H1 (cell line): ENCODE results near the gene PHC2. TPM values are rescaled to one million over a fixed set of nuclear protein-coding genes. Genes with fewer than 3 reads are reported as not detected.

Experiments used
- CTCF ChIA-PET: fragments of 300-600 bp; sonication (Branson Sonifier 250); formaldehyde crosslinking; loops from one replicate; lab custom pipeline; 2021; ENCODE audit not compliant: partially characterized antibody; lab: Charles Lee
- POLR2A ChIA-PET: fragments of 300-600 bp; sonication (Branson Sonifier 250); formaldehyde crosslinking; loops from one replicate; lab custom pipeline; 2021; ENCODE audit warnings: inconsistent platforms; ENCODE audit not compliant: partially characterized antibody; lab: Charles Lee
- DNase-seq, 2 experiments: peaks; one replicate each; pipeline versions ENCODE4 v3.0.0 to v3.0.0-alpha.2; 2010 to 2022; ENCODE audit warnings: low spot score in 2 of 2, low read depth in 1 of 2, mixed read lengths in 1 of 2
- FAIRE-seq: peaks from 2 replicates; lab custom pipeline; 2011; peaks lifted over from hg19 to GRCh38; lab: Jason Lieb, UNC
- H2AFZ ChIP-seq: 2 replicates; pipeline ENCODE4 v1.8.1; 2012; ENCODE audit warnings: low read length, inconsistent platforms
- H2AK5ac ChIP-seq: 2 replicates; pipeline ENCODE4 v1.6.1; 2013; ENCODE audit warnings: low read depth, low read length
- H2BK120ac ChIP-seq: replicated peaks from 2 replicates; pipeline ENCODE3; 2013; ENCODE audit warnings: low read depth, low read length, inconsistent platforms
- H2BK12ac ChIP-seq: 2 replicates; pipeline ENCODE4 v1.6.1; 2013; ENCODE audit warnings: low read depth, low read length
- H2BK15ac ChIP-seq: 2 replicates; pipeline ENCODE4 v1.6.1; 2013; ENCODE audit warnings: low read length
- H2BK20ac ChIP-seq: 2 replicates; pipeline ENCODE4 v1.6.1; 2013; ENCODE audit warnings: low read length
- H2BK5ac ChIP-seq: 2 replicates; pipeline ENCODE4 v1.6.1; 2013; ENCODE audit warnings: low read depth, low read length
- H3K14ac ChIP-seq: 2 replicates; pipeline ENCODE4 v1.6.1; 2013; ENCODE audit warnings: inconsistent platforms; ENCODE audit not compliant: insufficient read length
- H3K18ac ChIP-seq: 2 replicates; pipeline ENCODE4 v1.6.1; 2013; ENCODE audit warnings: low read length; ENCODE audit errors: extremely low read depth
- H3K23ac ChIP-seq: 2 replicates; pipeline ENCODE4 v1.6.1; 2013; ENCODE audit warnings: inconsistent platforms; ENCODE audit not compliant: insufficient read length
- H3K23me2 ChIP-seq: 2 replicates; pipeline ENCODE4 v1.6.1; 2013; ENCODE audit warnings: low read depth, low read length
- H3K27ac ChIP-seq: 2 replicates; pipeline ENCODE4 v1.6.1; 2011; ENCODE audit warnings: low read depth, low read length, inconsistent platforms
- H3K27me3 ChIP-seq, 4 experiments: replicated peaks in 1 of 4; 1 replicate in 1 of 4; 2 replicates in 3 of 4; pipeline versions ENCODE4 v1.6.1 to v1.8.1; 2011 to 2013; ENCODE audit warnings: low read length in 3 of 4, mild to moderate bottlenecking in 3 of 4, inconsistent platforms in 2 of 4, mixed read lengths in 2 of 4, moderate library complexity in 1 of 4; ENCODE audit not compliant: control insufficient read depth in 3 of 4, insufficient read depth in 3 of 4; ENCODE audit errors: extremely low read depth in 1 of 4
- H3K36me3 ChIP-seq, 4 experiments: 2 replicates each; pipeline versions ENCODE4 v1.6.1 to v1.8.1; 2011 to 2013; ENCODE audit warnings: mild to moderate bottlenecking in 4 of 4, low read length in 3 of 4, moderate library complexity in 2 of 4, control low read depth in 1 of 4, inconsistent platforms in 1 of 4; ENCODE audit not compliant: insufficient read depth in 4 of 4, control insufficient read depth in 2 of 4
- H3K4ac ChIP-seq: replicated peaks from 2 replicates; pipeline ENCODE3; 2013; ENCODE audit warnings: low read length, low read depth, mixed read lengths, inconsistent platforms; ENCODE audit not compliant: insufficient read length
- H3K4me1 ChIP-seq, 4 experiments: replicated peaks in 1 of 4; 1 replicate in 1 of 4; 2 replicates in 3 of 4; pipeline versions ENCODE4 v1.6.1 to v1.8.1; 2011 to 2013; ENCODE audit warnings: low read length in 3 of 4, inconsistent platforms in 2 of 4, mixed read lengths in 1 of 4; ENCODE audit not compliant: insufficient read depth in 4 of 4, control insufficient read depth in 3 of 4
- H3K4me2 ChIP-seq, 2 experiments: 2 replicates each; pipeline versions ENCODE4 v1.6.1 to v1.8.1; 2011 to 2013; ENCODE audit warnings: low read depth in 2 of 2, low read length in 2 of 2, control low read depth in 1 of 2, inconsistent platforms in 1 of 2, mild to moderate bottlenecking in 1 of 2; ENCODE audit not compliant: insufficient read depth in 1 of 2
- H3K4me3 ChIP-seq, 4 experiments: fragments of 200-600, 300-600 bp in 1 of 4; sonication (generic), shearing (Covaris generic), sonication (Bioruptor Twin) in 1 of 4; 2 replicates each; pipeline versions ENCODE4 v1.5.1 to v1.8.1; 2011 to 2016; ENCODE audit warnings: low read length in 4 of 4, low read depth in 3 of 4, control low read depth in 2 of 4, inconsistent platforms in 2 of 4, mild to moderate bottlenecking in 2 of 4, mixed read lengths in 1 of 4, moderate library complexity in 1 of 4; ENCODE audit not compliant: insufficient read depth in 2 of 4; ENCODE audit errors: extremely low read depth in 1 of 4
- H3K56ac ChIP-seq: replicated peaks from 2 replicates; pipeline ENCODE3; 2013; ENCODE audit warnings: low read depth, mild to moderate bottlenecking, mixed read lengths, low read length, inconsistent platforms; ENCODE audit not compliant: insufficient read length
- H3K79me1 ChIP-seq: 2 replicates; pipeline ENCODE4 v1.6.1; 2013; ENCODE audit warnings: low read depth, low read length, control low read depth
- H3K79me2 ChIP-seq, 2 experiments: 2 replicates each; pipeline versions ENCODE4 v1.6.1 to v1.8.1; 2012 to 2013; ENCODE audit warnings: low read length in 2 of 2, mild to moderate bottlenecking in 2 of 2, inconsistent platforms in 1 of 2; ENCODE audit not compliant: insufficient read depth in 2 of 2, control insufficient read depth in 1 of 2
- H3K9ac ChIP-seq, 4 experiments: replicated peaks in 1 of 4; 1 replicate in 1 of 4; 2 replicates in 3 of 4; pipeline versions ENCODE4 v1.6.1 to v1.8.1; 2011 to 2013; ENCODE audit warnings: low read depth in 3 of 4, low read length in 3 of 4, control low read depth in 2 of 4, mild to moderate bottlenecking in 2 of 4, moderate library complexity in 2 of 4, inconsistent platforms in 1 of 4; ENCODE audit errors: extremely low read depth in 1 of 4
- H3K9me3 ChIP-seq, 2 experiments: 2 replicates each; pipeline versions ENCODE4 v1.6.1 to v1.8.1; 2012 to 2013; ENCODE audit warnings: mild to moderate bottlenecking in 2 of 2, moderate library complexity in 2 of 2, control low read depth in 1 of 2, inconsistent platforms in 1 of 2, low read depth in 1 of 2, low read length in 1 of 2, mixed read lengths in 1 of 2; ENCODE audit not compliant: insufficient read depth in 2 of 2
- H4K20me1 ChIP-seq, 2 experiments: replicated peaks in 1 of 2; 2 replicates each; pipeline versions ENCODE3 to v1.8.1; 2011 to 2013; ENCODE audit warnings: inconsistent platforms in 2 of 2, low read length in 2 of 2, mild to moderate bottlenecking in 1 of 2; ENCODE audit not compliant: insufficient read depth in 2 of 2, control insufficient read depth in 1 of 2
- H4K5ac ChIP-seq: 2 replicates; pipeline ENCODE4 v1.6.1; 2013; ENCODE audit warnings: low read length, low read depth, mixed read lengths, inconsistent platforms; ENCODE audit not compliant: insufficient read length
- H4K8ac ChIP-seq: 2 replicates; pipeline ENCODE4 v1.8.0; 2013; ENCODE audit warnings: mild to moderate bottlenecking, moderate library complexity, low read length, inconsistent platforms; ENCODE audit not compliant: insufficient read depth; ENCODE audit errors: extremely low read depth
- H4K91ac ChIP-seq: replicated peaks from 2 replicates; pipeline ENCODE3; 2013; ENCODE audit warnings: low read length, mixed read lengths, inconsistent platforms; ENCODE audit not compliant: insufficient read length
- ASH2L ChIP-seq: fragments of 200-600, 300-600 bp; sonication (generic); IDR thresholded peaks from one replicate; pipeline ENCODE4 v1.7.1; 2017; ENCODE audit warnings: low read length
- BACH1 ChIP-seq: IDR thresholded peaks from 2 replicates; pipeline ENCODE4 v1.6.1; 2012; ENCODE audit warnings: low read length, improper control_type of control experiment
- BRCA1 ChIP-seq: IDR thresholded peaks from 2 replicates; pipeline ENCODE4 v1.6.1; 2012; ENCODE audit warnings: low read depth, low read length, improper control_type of control experiment
- CBX5 ChIP-seq: fragments of 300-800, 300-1000 bp; sonication (generic); IDR thresholded peaks from 2 replicates; pipeline ENCODE4 v1.7.1; 2016; ENCODE audit warnings: antibody characterized with exemption, low read length, low read depth
- CBX8 ChIP-seq: fragments of 300-800, 300-1000 bp; sonication (generic); IDR thresholded peaks from 2 replicates; pipeline ENCODE4 v1.7.1; 2016; ENCODE audit warnings: low read depth, low read length, borderline replicate concordance
- CHD1 ChIP-seq: IDR thresholded peaks from 2 replicates; pipeline ENCODE4 v1.6.1; 2012; ENCODE audit warnings: low read depth, low read length, improper control_type of control experiment
- EGR1 ChIP-seq: IDR thresholded peaks from 2 replicates; pipeline ENCODE4 v1.6.1; 2011; ENCODE audit warnings: low read depth, low read length, borderline replicate concordance
- EP300 ChIP-seq, 2 experiments: IDR thresholded peaks; 1 replicate in 1 of 2; 2 replicates in 1 of 2; pipeline ENCODE4 v1.6.1; 2011 to 2012; ENCODE audit warnings: low read depth in 2 of 2, low read length in 2 of 2, mild to moderate bottlenecking in 2 of 2, borderline replicate concordance in 1 of 2, inconsistent platforms in 1 of 2, moderate library complexity in 1 of 2
- GTF2F1 ChIP-seq: IDR thresholded peaks from 2 replicates; pipeline ENCODE4 v1.6.1; 2012; ENCODE audit warnings: low read depth, low read length, improper control_type of control experiment, borderline replicate concordance
- MAFK ChIP-seq: IDR thresholded peaks from 2 replicates; pipeline ENCODE4 v1.6.1; 2012; ENCODE audit warnings: low read depth, mild to moderate bottlenecking, improper control_type of control experiment, low read length
- POLR2A ChIP-seq, 2 experiments: IDR thresholded peaks; 1 replicate in 1 of 2; 2 replicates in 1 of 2; pipeline ENCODE4 v1.6.1; 2011; ENCODE audit warnings: low read depth in 2 of 2, low read length in 2 of 2, mild to moderate bottlenecking in 2 of 2; ENCODE audit errors: control extremely low read depth in 1 of 2
- POLR2AphosphoS5 ChIP-seq: IDR thresholded peaks from 2 replicates; pipeline ENCODE4 v1.6.1; 2011; ENCODE audit warnings: low read depth, low read length
- RAD21 ChIP-seq, 2 experiments: IDR thresholded peaks in 1 of 2; conservative IDR thresholded peaks in 1 of 2; 2 replicates each; pipeline ENCODE4 v1.6.1; 2011; ENCODE audit warnings: low read depth in 2 of 2, low read length in 2 of 2, improper control_type of control experiment in 1 of 2, inconsistent platforms in 1 of 2, mild to moderate bottlenecking in 1 of 2, moderate library complexity in 1 of 2
- RXRA ChIP-seq: IDR thresholded peaks from 2 replicates; pipeline ENCODE4 v1.6.1; 2011; ENCODE audit warnings: low read depth, mild to moderate bottlenecking, low read length, moderate library complexity; ENCODE audit not compliant: insufficient read depth
- SP4 ChIP-seq: IDR thresholded peaks from 2 replicates; pipeline ENCODE4 v1.6.1; 2012; ENCODE audit warnings: low read length, inconsistent platforms
- YY1 ChIP-seq: IDR thresholded peaks from 2 replicates; pipeline ENCODE4 v1.6.1; 2011; ENCODE audit warnings: low read depth, mild to moderate bottlenecking, low read length
- WGBS, 2 experiments: shearing (Covaris generic) in 1 of 2; methylation state at CpG; one replicate each; pipeline versions ENCODE4 v1.1.6 to v1.1.7; 2013 to 2015; ENCODE audit warnings: low lambda C conversion rate in 2 of 2, mixed read lengths in 2 of 2, inconsistent platforms in 1 of 2, low coverage in 1 of 2, missing lambda C conversion rate in 1 of 2; ENCODE audit not compliant: insufficient replicate concordance in 2 of 2, insufficient coverage in 1 of 2, insufficient read length in 1 of 2; ENCODE audit errors: extremely low coverage in 1 of 2, missing lambda C conversion rate in 1 of 2; 5-methylcytosine and 5-hydroxymethylcytosine counted together
- polyA plus RNA-seq, 7 experiments: library from polyadenylated mRNA; depleted of rRNA in 3 of 7; stranded (reverse) in 5 of 7; unstranded in 2 of 7; fragments of >200 nt in 5 of 7; fragments of 200-250 nt in 2 of 7; gene quantifications; 1 replicate in 5 of 7; 2 replicates in 1 of 7; 4 replicates in 1 of 7; pipeline versions ENCODE4 v1.2.1 to v1.2.3, GENCODE V29; 2011 to 2013; ENCODE audit warnings: missing spikeins in 2 of 7, mixed read lengths in 2 of 7
- total RNA-seq: library from RNA; stranded (reverse); fragmentation: NEBNext Ultra II Directional; extraction: Animal tissue kit (Norgen Biotek cat#: 25700); gene quantifications from 2 replicates; pipeline ENCODE4 v1.2.1, GENCODE V29; 2021

The PHC2 gene
- total and polyA plus RNA-seq, 2 of the 8 experiments (the other 6 are each of a cell fraction or from before 2014, with no cell fraction given), result 5.6 to 14.2 TPM

GRCh38 chr1:33385251-33385650 is 45.6 kb downstream of the PHC2 start:
- no peak overlapping the region for H4K5ac ChIP-seq
- H3K23me2 ChIP-seq, result no peaks in the 10 kb centered on the region
- H3K79me1 ChIP-seq, result peaks cover 5% of the 10 kb centered on the region; the same call in 1 of the 2 replicates
- H4K8ac ChIP-seq, result no peak overlapping the region
- no peak overlapping the region for H3K9ac ChIP-seq
- H3K9me3 ChIP-seq, result no peaks in the 10 kb centered on the region
- H3K18ac ChIP-seq, result no peak overlapping the region
- no peak overlapping the region for H2BK5ac ChIP-seq
- H2BK20ac ChIP-seq, result no peak overlapping the region
- no peak overlapping the region for H2AK5ac ChIP-seq
- FAIRE-seq (no peak), DNase-seq (no peak)
- H3K4me2 ChIP-seq, result no peak overlapping the region
- no peak overlapping the region for H2BK15ac ChIP-seq
- H3K4me1 ChIP-seq, result peaks cover 0 to 3% (median 0%) of the 10 kb centered on the region in 4 experiments; a peak in 3 of 7 replicates
- H3K27ac ChIP-seq, result no peak overlapping the region
- H4K91ac ChIP-seq, result no peak overlapping the region
- H3K14ac ChIP-seq, result no peak overlapping the region
- H2BK12ac ChIP-seq, result no peak overlapping the region
- H2AFZ ChIP-seq, result no peak overlapping the region
- WGBS, 2 experiments, result 87% methylated on average over 6 of the region's 6 CpGs; no CpG with 5 or more reads in 1 of the 2 experiments
- no peak overlapping the region for H3K4me3 ChIP-seq
- H3K23ac ChIP-seq, result no peak overlapping the region
- no peaks in the 10 kb centered on the region for H4K20me1 ChIP-seq
- no peak overlapping the region for H2BK120ac ChIP-seq
- no peak overlapping the region for H3K56ac ChIP-seq
- H3K4ac ChIP-seq, result no peak overlapping the region
- H3K79me2 ChIP-seq, result no peaks in the 10 kb centered on the region
- H3K27me3 ChIP-seq, result no peaks in the 10 kb centered on the region; a peak in 1 of 7 replicates
- POLR2A ChIA-PET, result no interaction called here
- CTCF ChIA-PET, result interaction anchor here (0.6 to 1.4 kb wide), 3 partner anchors 13 to 90 kb away, joined by 3 to 5 read pairs (median 4); no protein-coding TSS in a partner anchor
- H3K36me3 ChIP-seq, result no peaks in the 10 kb centered on the region
- no peak for TF ChIP-seq CBX5
- no peak for TF ChIP-seq MAFK
- no peak for TF ChIP-seq EGR1
- TF ChIP-seq EP300 (IDR thresholded peaks at IDR 0.05; ENCODE audit: borderline replicate concordance in 1 of 2, low read depth in 2 of 2, low read length in 2 of 2), result no peak
- TF ChIP-seq YY1, result no peak
- TF ChIP-seq ASH2L, result no peak
- no peak for TF ChIP-seq BRCA1
- no peak for TF ChIP-seq RXRA
- no peak for TF ChIP-seq BACH1
- TF ChIP-seq GTF2F1, result no peak
- no peak for TF ChIP-seq CBX8
- TF ChIP-seq POLR2AphosphoS5, result no peak
- TF ChIP-seq POLR2A (IDR thresholded peaks at IDR 0.05; ENCODE audit: control extremely low read depth in 1 of 2, low read depth in 2 of 2, low read length in 2 of 2), result no peak
- no peak for TF ChIP-seq CHD1
- TF ChIP-seq SP4, result no peak
- TF ChIP-seq RAD21 (IDR thresholded peaks at IDR 0.05 in 1 of 2, conservative IDR thresholded peaks at IDR 0.05 in 1 of 2; ENCODE audit: low read depth in 2 of 2, low read length in 2 of 2), result no peak
